HCT116 (cell line): Measurements from ENCODE around the gene SCN1B.

ENCODE experiments used
- CEBPB ChIP-seq: IDR thresholded peaks from 2 replicates; pipeline ENCODE4 v1.6.1; 2012; ENCODE audit warnings: low read depth
- CTCF ChIP-seq, 3 experiments: fragments of 200-600 bp in 1 of 3; sonication (generic) in 1 of 3; IDR thresholded peaks in 2 of 3; conservative IDR thresholded peaks in 1 of 3; 2 replicates each; pipeline ENCODE4 v1.5.1; 2012 to 2017; ENCODE audit warnings: low read depth in 2 of 3, low read length in 2 of 3, antibody characterized with exemption in 1 of 3, borderline replicate concordance in 1 of 3, control low read depth in 1 of 3, mild to moderate bottlenecking in 1 of 3, mixed read lengths in 1 of 3, mixed run types in 1 of 3, moderate library complexity in 1 of 3; ENCODE audit not compliant: insufficient read depth in 1 of 3
- EGR1 ChIP-seq: IDR thresholded peaks from 2 replicates; pipeline ENCODE4 v1.6.1; 2012; ENCODE audit warnings: low read depth
- EZH2 ChIP-seq: fragments of 200-600 bp; sonication (generic); IDR thresholded peaks from 2 replicates; pipeline ENCODE4 v1.6.1; 2017; ENCODE audit warnings: antibody characterized with exemption, mixed run types
- JUND ChIP-seq: IDR thresholded peaks from 2 replicates; pipeline ENCODE4 v1.6.1; 2012
- POLR2A ChIP-seq: IDR thresholded peaks from 2 replicates; pipeline ENCODE4 v1.7.0; 2011; ENCODE audit warnings: borderline replicate concordance; ENCODE audit not compliant: insufficient read depth, insufficient read length; ENCODE audit errors: extremely low read depth
- POLR2AphosphoS5 ChIP-seq: IDR thresholded peaks from 2 replicates; pipeline ENCODE4 v1.6.1; 2011; ENCODE audit warnings: mild to moderate bottlenecking, low read depth, low read length, moderate library complexity
- TCF7L2 ChIP-seq: IDR thresholded peaks from 2 replicates; pipeline ENCODE4 v1.7.0; 2011; ENCODE audit warnings: borderline replicate concordance, inconsistent platforms; ENCODE audit not compliant: insufficient read depth, insufficient read length; ENCODE audit errors: extremely low read depth
- ZNF274 ChIP-seq: fragments of 200-500 bp; sonication (Bioruptor generic); IDR thresholded peaks from 2 replicates; pipeline ENCODE4 v1.6.1; 2014; ENCODE audit warnings: mild to moderate bottlenecking, low read depth, low read length, inconsistent platforms
- TF ChIP-seq, protein P1 (sequence below): IDR thresholded peaks from 2 replicates; pipeline ENCODE4 v1.6.1; 2012
- TF ChIP-seq, protein P2 (sequence below): IDR thresholded peaks from 2 replicates; pipeline ENCODE4 v1.6.1; 2012

GRCh38 chr19:35079826-35080225, 49.6 kb downstream of the SCN1B start:
- TF ChIP-seq TCF7L2 (no peak), CTCF (IDR thresholded peaks at IDR 0.05 in 2 of 3, conservative IDR thresholded peaks at IDR 0.05 in 1 of 3; ENCODE audit: borderline replicate concordance in 1 of 3, insufficient read depth in 1 of 3, low read depth in 2 of 3, low read length in 2 of 3) (no peak), ZNF274 (no peak), EGR1 (no peak), POLR2A (no peak), EZH2 (no peak), POLR2AphosphoS5 (no peak), JUND (no peak), CEBPB (no peak)
- TF ChIP-seq, protein P1, sequence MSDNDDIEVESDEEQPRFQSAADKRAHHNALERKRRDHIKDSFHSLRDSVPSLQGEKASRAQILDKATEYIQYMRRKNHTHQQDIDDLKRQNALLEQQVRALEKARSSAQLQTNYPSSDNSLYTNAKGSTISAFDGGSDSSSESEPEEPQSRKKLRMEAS = no peak
- TF ChIP-seq, protein P2, sequence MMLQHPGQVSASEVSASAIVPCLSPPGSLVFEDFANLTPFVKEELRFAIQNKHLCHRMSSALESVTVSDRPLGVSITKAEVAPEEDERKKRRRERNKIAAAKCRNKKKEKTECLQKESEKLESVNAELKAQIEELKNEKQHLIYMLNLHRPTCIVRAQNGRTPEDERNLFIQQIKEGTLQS = no peak
